ENCODE results near the gene ROR2.

DNA sequence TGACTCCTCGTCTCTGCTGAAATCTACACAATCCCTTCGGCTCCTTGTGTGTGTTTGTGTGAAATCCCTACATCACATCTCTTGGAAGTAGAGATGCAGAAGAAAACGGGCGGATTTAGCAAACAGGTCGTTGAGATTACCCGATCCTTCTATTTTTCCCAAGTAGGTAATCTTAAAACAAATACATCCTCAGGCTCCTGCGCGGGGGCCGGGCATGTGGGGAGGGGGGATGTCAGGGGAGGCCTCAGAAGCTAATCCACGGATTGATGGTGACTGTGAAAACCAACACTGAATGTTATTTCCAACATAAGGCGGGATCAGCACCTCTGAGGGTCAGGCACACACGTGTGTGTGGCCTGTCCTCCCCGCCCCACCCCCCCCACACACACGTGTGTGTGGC lies 137.8 kb downstream of the ROR2 start:
- TF ChIP-seq CTCF (IDR thresholded peaks at IDR 0.05) (no peak), POLR2A (IDR thresholded peaks at IDR 0.05) (no peak)

Measured in uterus (tissue), 2 donors.